B cell (primary cell): Measurements from ENCODE around the gene POC5. TPM values are rescaled to one million over a fixed set of nuclear protein-coding genes. Genes with fewer than 3 reads are reported as not detected.

ENCODE experiments used
- ATAC-seq: fragments of 200-7000 bp; cut with Tn5 transposase; one replicate; pipeline ENCODE4 v1.10.0; 2021; ENCODE audit warnings: low read depth, mild to moderate bottlenecking, moderate number of reproducible peaks, moderate library complexity
- CTCF ChIA-PET: fragments of 350-600 bp; sonication (Branson Sonifier 250); formaldehyde crosslinking; loops from one replicate; lab custom pipeline; 2021; ENCODE audit warnings: antibody characterized with exemption, inconsistent platforms; lab: Charles Lee
- POLR2A ChIA-PET: fragments of 350-600 bp; sonication (Branson Sonifier 250); formaldehyde crosslinking; loops from one replicate; lab custom pipeline; 2021; ENCODE audit warnings: antibody characterized with exemption; lab: Charles Lee
- DNase-seq: peaks from one replicate; pipeline ENCODE4 v3.0.0; 2013
- H2AFZ ChIP-seq: 2 replicates; pipeline ENCODE4 v1.6.1; 2012; ENCODE audit warnings: mild to moderate bottlenecking, low read depth, low read length; ENCODE audit not compliant: insufficient read depth, poor library complexity, severe bottlenecking
- H3K27ac ChIP-seq, 2 donors: 1 replicate in 1 of 2; 2 replicates in 1 of 2; pipeline ENCODE4 v1.5.1; 2012 to 2013; ENCODE audit warnings: low read length in 2 of 2, mild to moderate bottlenecking in 2 of 2, moderate library complexity in 1 of 2
- H3K27me3 ChIP-seq, 4 experiments: fragments of 200-600 bp in 1 of 4; sonication (generic) in 1 of 4; replicated peaks in 1 of 4; 1 replicate in 2 of 4; 2 replicates in 2 of 4; pipeline versions ENCODE4 v1.6.1 to v1.7.0; 2013 to 2016; ENCODE audit warnings: low read length in 3 of 4, mild to moderate bottlenecking in 2 of 4, mixed read lengths in 1 of 4, moderate library complexity in 1 of 4; ENCODE audit not compliant: insufficient read depth in 4 of 4, control insufficient read depth in 3 of 4; ENCODE audit errors: control extremely low read depth in 1 of 4
- H3K36me3 ChIP-seq, 2 experiments: replicated peaks in 1 of 2; 1 replicate in 1 of 2; 2 replicates in 1 of 2; pipeline versions ENCODE4 v1.6.1 to v1.7.1; 2013; ENCODE audit warnings: low read length in 1 of 2; ENCODE audit not compliant: insufficient read depth in 2 of 2, control insufficient read depth in 1 of 2; ENCODE audit errors: control extremely low read depth in 1 of 2, extremely low read depth in 1 of 2
- H3K4me1 ChIP-seq, 2 donors: fragments of 200-600 bp in 1 of 2; sonication (generic) in 1 of 2; 1 replicate in 1 of 2; 2 replicates in 1 of 2; pipeline versions ENCODE4 v1.5.1 to v1.6.1; 2013 to 2017; ENCODE audit warnings: low read length in 2 of 2; ENCODE audit not compliant: control insufficient read depth in 2 of 2, insufficient read depth in 2 of 2
- H3K4me2 ChIP-seq: replicated peaks from 2 replicates; pipeline ENCODE3; 2012; ENCODE audit warnings: mild to moderate bottlenecking, low read depth, low read length; ENCODE audit not compliant: poor library complexity, severe bottlenecking
- H3K4me3 ChIP-seq, 5 experiments: fragments of 200-600 bp in 1 of 5; sonication (generic) in 1 of 5; 1 replicate in 3 of 5; 2 replicates in 2 of 5; pipeline versions ENCODE4 v1.5.1 to v1.7.0; 2011 to 2016; ENCODE audit warnings: low read length in 4 of 5, mild to moderate bottlenecking in 4 of 5, low read depth in 2 of 5, control low read depth in 1 of 5, moderate library complexity in 1 of 5; ENCODE audit not compliant: insufficient read depth in 1 of 5; ENCODE audit errors: control extremely low read depth in 1 of 5, extremely low read depth in 1 of 5
- H3K79me2 ChIP-seq: fragments of 200-600 bp; sonication (generic); one replicate; pipeline ENCODE4 v1.6.0; 2016; ENCODE audit warnings: low read length; ENCODE audit not compliant: control insufficient read depth, insufficient read depth
- H3K9ac ChIP-seq: fragments of 200-600 bp; sonication (generic); 2 replicates; pipeline ENCODE4 v1.6.1; 2017; ENCODE audit warnings: mild to moderate bottlenecking, low read length, moderate library complexity
- H3K9me3 ChIP-seq, 3 donors: one replicate each; pipeline versions ENCODE4 v1.6.1 to v1.7.1; 2013; ENCODE audit warnings: low read length in 2 of 3; ENCODE audit not compliant: control insufficient read depth in 2 of 3, insufficient read depth in 1 of 3; ENCODE audit errors: control extremely low read depth in 1 of 3
- H4K20me1 ChIP-seq: 2 replicates; pipeline ENCODE4 v1.6.0; 2012; ENCODE audit warnings: mild to moderate bottlenecking, low read length; ENCODE audit not compliant: insufficient read depth, control insufficient read depth, poor library complexity, severe bottlenecking
- H3K27ac Mint-ChIP-seq: one replicate; pipeline ENCODE4 v1.8.0; 2021; ENCODE audit warnings: mixed read lengths
- H3K27me3 Mint-ChIP-seq: one replicate; pipeline ENCODE4 v1.8.0; 2021; ENCODE audit warnings: mixed read lengths
- H3K4me1 Mint-ChIP-seq: one replicate; pipeline ENCODE4 v1.8.0; 2021; ENCODE audit warnings: mixed read lengths
- H3K4me3 Mint-ChIP-seq: one replicate; pipeline ENCODE4 v1.8.0; 2021; ENCODE audit warnings: mixed read lengths
- H3K9me3 Mint-ChIP-seq: one replicate; pipeline ENCODE4 v1.8.0; 2022; ENCODE audit warnings: mixed read lengths; ENCODE audit not compliant: insufficient read depth
- EZH2 ChIP-seq: IDR thresholded peaks from 2 replicates; pipeline ENCODE4 v1.6.1; 2012; ENCODE audit warnings: borderline replicate concordance, low read depth, mild to moderate bottlenecking, moderate library complexity, low read length; ENCODE audit not compliant: insufficient read depth, poor library complexity, severe bottlenecking
- WGBS: methylation state at CpG from one replicate; pipeline ENCODE4 v1.1.5; 2013; ENCODE audit warnings: missing lambda C conversion rate; ENCODE audit not compliant: insufficient coverage; 5-methylcytosine and 5-hydroxymethylcytosine counted together
- intact Hi-C: fragments of 100-400 bp; cut with micrococcal nuclease; formaldehyde crosslinking; loops from one replicate; pipeline ENCODE4 v1.10.0; 2022
- polyA plus RNA-seq: library from polyadenylated mRNA; depleted of rRNA; stranded (reverse); fragments of >200 nt; gene quantifications from 2 replicates; pipeline ENCODE4 v1.2.3, GENCODE V29; 2012
- total RNA-seq, 2 donors: library from RNA; stranded (reverse); fragments of 120-200 nt in 1 of 2; gene quantifications; 1 replicate in 1 of 2; 2 replicates in 1 of 2; pipeline versions ENCODE4 v1.2.3 to v1.2.4, GENCODE V29; 2013 to 2022
- TF ChIP-seq, protein P1 (sequence below): fragments of 200-600 bp; IDR thresholded peaks from one replicate; pipeline ENCODE4 v1.8.0; 2022; ENCODE audit warnings: antibody characterized with exemption, mild to moderate bottlenecking

POC5 gene
- total and polyA plus RNA-seq, 2 donors (not counting 1 experiment from before 2014, with no cell fraction given): 22.7 to 25.4 TPM

DNA sequence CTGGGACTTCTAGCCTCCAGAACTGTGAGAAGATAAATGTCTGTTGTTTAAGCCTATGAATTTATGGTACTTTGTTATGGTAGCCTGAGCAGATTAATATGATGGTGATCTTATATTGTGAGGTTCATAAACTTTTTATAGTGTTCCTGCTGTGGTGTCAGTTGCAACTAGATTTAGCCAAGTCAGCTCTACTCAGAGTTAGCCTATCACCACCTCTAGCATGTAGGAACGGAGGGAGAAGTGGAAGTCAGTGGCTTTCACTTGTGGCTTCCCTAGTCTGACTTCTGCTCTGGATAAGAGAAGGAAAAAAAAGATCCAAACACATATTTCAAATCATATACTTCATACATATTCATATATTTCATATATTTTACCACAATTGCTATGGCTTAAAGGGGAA is 6.6 kb downstream of the POC5 start:
- no CpG with 5 or more reads among the region's 1 CpG for WGBS
- no peaks in the 10 kb centered on the region for H3K27me3 Mint-ChIP-seq
- peaks cover 7% of the 10 kb centered on the region for H4K20me1 ChIP-seq
- CTCF ChIA-PET: no interaction called here
- peaks cover 20% of the 10 kb centered on the region for H3K4me1 Mint-ChIP-seq
- no peak for ATAC-seq
- H3K79me2 ChIP-seq: peaks cover 52% of the 10 kb centered on the region
- H3K27ac Mint-ChIP-seq: no peak overlapping the region
- H3K4me3 ChIP-seq: no peak overlapping the region
- peaks cover 9 to 22% of the 10 kb centered on the region in 2 experiments for H3K36me3 ChIP-seq
- TF ChIP-seq, protein P1, sequence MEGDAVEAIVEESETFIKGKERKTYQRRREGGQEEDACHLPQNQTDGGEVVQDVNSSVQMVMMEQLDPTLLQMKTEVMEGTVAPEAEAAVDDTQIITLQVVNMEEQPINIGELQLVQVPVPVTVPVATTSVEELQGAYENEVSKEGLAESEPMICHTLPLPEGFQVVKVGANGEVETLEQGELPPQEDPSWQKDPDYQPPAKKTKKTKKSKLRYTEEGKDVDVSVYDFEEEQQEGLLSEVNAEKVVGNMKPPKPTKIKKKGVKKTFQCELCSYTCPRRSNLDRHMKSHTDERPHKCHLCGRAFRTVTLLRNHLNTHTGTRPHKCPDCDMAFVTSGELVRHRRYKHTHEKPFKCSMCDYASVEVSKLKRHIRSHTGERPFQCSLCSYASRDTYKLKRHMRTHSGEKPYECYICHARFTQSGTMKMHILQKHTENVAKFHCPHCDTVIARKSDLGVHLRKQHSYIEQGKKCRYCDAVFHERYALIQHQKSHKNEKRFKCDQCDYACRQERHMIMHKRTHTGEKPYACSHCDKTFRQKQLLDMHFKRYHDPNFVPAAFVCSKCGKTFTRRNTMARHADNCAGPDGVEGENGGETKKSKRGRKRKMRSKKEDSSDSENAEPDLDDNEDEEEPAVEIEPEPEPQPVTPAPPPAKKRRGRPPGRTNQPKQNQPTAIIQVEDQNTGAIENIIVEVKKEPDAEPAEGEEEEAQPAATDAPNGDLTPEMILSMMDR: no peak
- TF ChIP-seq EZH2: no peak
- no peaks in the 10 kb centered on the region for H3K27me3 ChIP-seq
- POLR2A ChIA-PET: no interaction called here
- no peak for DNase-seq
- no peak overlapping the region for H3K4me3 Mint-ChIP-seq
- no peak overlapping the region for H3K9ac ChIP-seq
- H3K4me2 ChIP-seq: no peak overlapping the region
- peaks cover 1 to 2% of the 10 kb centered on the region in 2 donors for H3K4me1 ChIP-seq
- no peak overlapping the region for H2AFZ ChIP-seq
- H3K9me3 Mint-ChIP-seq: no peaks in the 10 kb centered on the region
- no peaks in the 10 kb centered on the region for H3K9me3 ChIP-seq
- intact Hi-C loops: no loop called here
- no peak overlapping the region for H3K27ac ChIP-seq

DNA sequence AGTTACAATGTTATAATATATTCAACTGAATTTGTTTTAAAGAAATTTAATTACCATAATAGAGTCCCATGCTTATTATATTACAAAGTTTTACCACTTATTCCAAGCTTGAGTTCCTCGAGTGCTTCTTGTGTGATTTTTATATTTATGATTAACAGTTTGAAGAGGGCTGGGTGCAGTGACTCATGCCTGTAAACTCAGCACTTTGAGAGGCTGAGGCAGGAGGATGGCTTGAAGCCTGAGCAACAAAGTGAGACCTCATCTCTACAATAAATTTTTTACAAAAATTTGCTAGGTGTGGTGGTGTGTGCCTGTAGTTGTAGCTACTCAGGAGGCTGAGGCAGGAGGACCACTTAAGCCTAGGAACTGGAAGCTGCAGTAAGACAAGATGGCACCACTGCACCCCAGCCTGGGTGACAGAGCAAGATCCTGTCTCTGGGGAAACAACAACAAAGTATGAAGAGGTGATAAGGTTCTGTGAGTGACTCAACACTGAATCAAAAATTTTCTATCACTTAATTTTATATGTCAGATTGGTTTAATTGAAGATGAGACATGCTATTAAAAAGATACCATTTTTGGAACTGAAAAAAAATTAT is 9.2 kb downstream of the POC5 start:
- ATAC-seq (no peak), DNase-seq (no peak)
- H3K4me2 ChIP-seq: no peak overlapping the region
- H3K4me1 ChIP-seq: no peaks in the 10 kb centered on the region
- H3K4me3 ChIP-seq: no peak overlapping the region
- peaks cover 25% of the 10 kb centered on the region for H3K79me2 ChIP-seq
- TF ChIP-seq EZH2: no peak
- TF ChIP-seq, protein P1: no peak
- H3K9me3 ChIP-seq: no peaks in the 10 kb centered on the region
- intact Hi-C loops: no loop called here
- H3K36me3 ChIP-seq: peaks cover 13 to 35% of the 10 kb centered on the region in 2 experiments
- CTCF ChIA-PET: no interaction called here
- Mint-ChIP-seq H3K9me3 (no peaks in the 10 kb centered on the region), H3K4me3 (no peak overlapping the region), H3K27me3 (no peaks in the 10 kb centered on the region), H3K27ac (no peak overlapping the region), H3K4me1 (peaks cover 6% of the 10 kb centered on the region)
- POLR2A ChIA-PET: no interaction called here
- peaks cover 5% of the 10 kb centered on the region for H4K20me1 ChIP-seq
- no peak overlapping the region for H3K9ac ChIP-seq
- H3K27me3 ChIP-seq: no peaks in the 10 kb centered on the region
- no CpG with 5 or more reads among the region's 1 CpG for WGBS
- H2AFZ ChIP-seq: no peak overlapping the region
- H3K27ac ChIP-seq: no peak overlapping the region
